ENCODE results near the gene MRPL21. TPM values are rescaled to one million over a fixed set of nuclear protein-coding genes. Genes with fewer than 3 reads are reported as not detected.

MRPL21 gene
- total RNA-seq, 4 donors from 2014 or later, result 61.0 to 75.5 (median 64.6) TPM

- Histone ChIP-seq H3K36me3 (no peaks in the 10 kb centered on the region), H3K4me3 (no peak overlapping the region), H3K27me3 (no peaks in the 10 kb centered on the region), H3K27ac (no peak overlapping the region), H3K4me1 (no peaks in the 10 kb centered on the region), H3K9me3 (no peaks in the 10 kb centered on the region)
- no peak for ATAC-seq
- in situ Hi-C loops (cut with MboI; ENCODE audit: low sequenced_read_pairs in 4 of 4) (no loop called here), intact Hi-C loops (cut with DNase I; ENCODE audit: low total_unique reads) (no loop called here)
- DNase-seq, result no peak
- TF ChIP-seq POLR2A (IDR thresholded peaks at IDR 0.05), result no peak
- no peak for TF ChIP-seq CTCF (IDR thresholded peaks at IDR 0.05 in 4 of 5, conservative IDR thresholded peaks at IDR 0.05 in 1 of 5)
Measured at GRCh38 chr11:68948496-68948895, 44.9 kb upstream of the MRPL21 start.

- DNase-seq, result no peak
- no peak overlapping the region for H3K4me3 ChIP-seq
- no peaks in the 10 kb centered on the region for H3K27me3 ChIP-seq
- in situ Hi-C loops (cut with MboI; ENCODE audit: low sequenced_read_pairs in 4 of 4) (no loop called here), intact Hi-C loops (cut with DNase I; ENCODE audit: low total_unique reads) (no loop called here)
- no peak overlapping the region for H3K27ac ChIP-seq
- H3K9me3 ChIP-seq, result no peaks in the 10 kb centered on the region
- no peak for TF ChIP-seq CTCF (IDR thresholded peaks at IDR 0.05 in 4 of 5, conservative IDR thresholded peaks at IDR 0.05 in 1 of 5)
- ATAC-seq, result no peak
- no peaks in the 10 kb centered on the region for H3K36me3 ChIP-seq
- H3K4me1 ChIP-seq, result no peaks in the 10 kb centered on the region
Measured at GRCh38 chr11:68947151-68947550, 43.5 kb upstream of the MRPL21 start.

GRCh38 chr11:68946416-68947090 lies 42.9 kb upstream of the MRPL21 start:
- H3K4me3 ChIP-seq, result no peak overlapping the region
- no peaks in the 10 kb centered on the region for H3K36me3 ChIP-seq
- in situ Hi-C loops (cut with MboI; ENCODE audit: low sequenced_read_pairs in 4 of 4), result no loop called here
- H3K27ac ChIP-seq, result no peak overlapping the region
- H3K27me3 ChIP-seq, result no peaks in the 10 kb centered on the region
- no peak for ATAC-seq
- DNase-seq, result no peak
- intact Hi-C loops (cut with DNase I; ENCODE audit: low total_unique reads), result no loop called here
- TF ChIP-seq POLR2A (IDR thresholded peaks at IDR 0.05) (no peak), CTCF (IDR thresholded peaks at IDR 0.05 in 4 of 5, conservative IDR thresholded peaks at IDR 0.05 in 1 of 5) (no peak)
- H3K4me1 ChIP-seq, result no peaks in the 10 kb centered on the region
- no peaks in the 10 kb centered on the region for H3K9me3 ChIP-seq

GRCh38 chr11:68942751-68943271 lies 39.2 kb upstream of the MRPL21 start:
- intact Hi-C loops (cut with DNase I; ENCODE audit: low total_unique reads), result no loop called here
- Histone ChIP-seq H3K4me3 (no peak overlapping the region), H3K9me3 (no peaks in the 10 kb centered on the region), H3K4me1 (no peaks in the 10 kb centered on the region), H3K36me3 (peaks cover 0 to 26% of the 10 kb centered on the region in 2 donors), H3K27ac (no peak overlapping the region), H3K27me3 (no peaks in the 10 kb centered on the region)
- in situ Hi-C loops (cut with MboI; ENCODE audit: low sequenced_read_pairs in 4 of 4), result no loop called here
- no peak for DNase-seq
- ATAC-seq, result no peak
- no peak for TF ChIP-seq CTCF (IDR thresholded peaks at IDR 0.05 in 4 of 5, conservative IDR thresholded peaks at IDR 0.05 in 1 of 5)
- no peak for TF ChIP-seq POLR2A (IDR thresholded peaks at IDR 0.05)

All from gastrocnemius medialis (tissue), 4 donors.